Dendritic cell treated with granulocyte-macrophage colony-stimulating factor and Interleukin-4, amounts not matched to agents 40 ng/mL and 50 ng/mL, for 4 days (primary cell): ENCODE results near the gene BRD4.
A peak's percentile ranks its signal among the peaks of the same experiment; 100 is the strongest.
"Not testable (repeated sequence)": the region's sequence is repeated elsewhere in the genome, so short reads cannot be mapped to it uniquely, and the experiment has no call there.

Experiments
- H3K27ac Mint-ChIP-seq: one replicate; pipeline ENCODE4 v1.8.0; 2022; ENCODE audit warnings: mild to moderate bottlenecking, mixed read lengths
- H3K27me3 Mint-ChIP-seq: one replicate; pipeline ENCODE4 v1.8.0; 2022; ENCODE audit warnings: mild to moderate bottlenecking, mixed read lengths
- H3K36me3 Mint-ChIP-seq: one replicate; pipeline ENCODE4 v1.8.0; 2022; ENCODE audit warnings: low read depth, mixed read lengths
- H3K4me1 Mint-ChIP-seq: one replicate; pipeline ENCODE4 v1.8.0; 2022; ENCODE audit warnings: low read depth, mixed read lengths
- H3K4me3 Mint-ChIP-seq: one replicate; pipeline ENCODE4 v1.8.0; 2022; ENCODE audit warnings: mild to moderate bottlenecking, moderate library complexity, mixed read lengths
- H3K9me3 Mint-ChIP-seq: one replicate; pipeline ENCODE4 v1.8.0; 2022; ENCODE audit warnings: mixed read lengths
- intact Hi-C: fragments of 100-400 bp; cut with micrococcal nuclease; formaldehyde crosslinking; loops from one replicate; pipeline ENCODE4 v1.15.0; 2022

Gene BRD4

GRCh38 chr19:15341328-15341727 lies 9.0 kb upstream of the BRD4 start:
- H3K27ac Mint-ChIP-seq, H3K4me1 Mint-ChIP-seq: not testable (repeated sequence)

GRCh38 chr19:15340086-15340485 lies 7.7 kb upstream of the BRD4 start:
- Mint-ChIP-seq H3K27ac (no peak overlapping the region), H3K9me3 (no peaks in the 10 kb centered on the region), H3K36me3 (peaks cover 43% of the 10 kb centered on the region), H3K4me1 (no peaks in the 10 kb centered on the region), H3K27me3 (no peaks in the 10 kb centered on the region), H3K4me3 (no peak overlapping the region)
- intact Hi-C loops: no loop called here

More at GRCh38 chr19:15341328-15341727, 9.0 kb upstream of the BRD4 start:
- H3K4me3 Mint-ChIP-seq, intact Hi-C loops, H3K27me3 Mint-ChIP-seq, H3K9me3 Mint-ChIP-seq: not testable (repeated sequence)
- H3K36me3 Mint-ChIP-seq: peaks cover 48% of the 10 kb centered on the region

DNA sequence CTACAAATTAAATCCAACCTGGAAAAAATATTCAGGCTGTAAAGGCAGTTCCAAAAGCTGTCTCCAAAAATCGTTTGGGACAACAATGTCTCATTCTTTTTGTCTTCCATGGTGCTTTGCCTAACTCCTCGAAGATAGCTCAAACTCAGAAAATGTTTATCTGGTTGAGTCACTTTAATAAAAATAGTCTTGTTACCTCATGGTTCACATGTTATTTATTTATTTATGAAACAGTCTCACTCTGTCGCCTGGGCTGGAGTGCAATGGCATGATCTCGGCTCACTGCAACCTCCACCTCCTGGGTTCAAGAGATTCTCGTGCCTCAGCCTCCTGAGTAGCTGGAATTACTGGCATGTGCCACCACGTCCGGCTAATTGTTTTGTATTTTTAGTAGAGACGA lies 4.9 kb upstream of the BRD4 start:
- intact Hi-C loops: no loop called here
- Mint-ChIP-seq H3K27ac (no peak overlapping the region), H3K27me3 (no peaks in the 10 kb centered on the region), H3K4me3 (no peak overlapping the region), H3K4me1 (peaks cover 22% of the 10 kb centered on the region), H3K9me3 (no peaks in the 10 kb centered on the region), H3K36me3 (peaks cover 37% of the 10 kb centered on the region)

DNA sequence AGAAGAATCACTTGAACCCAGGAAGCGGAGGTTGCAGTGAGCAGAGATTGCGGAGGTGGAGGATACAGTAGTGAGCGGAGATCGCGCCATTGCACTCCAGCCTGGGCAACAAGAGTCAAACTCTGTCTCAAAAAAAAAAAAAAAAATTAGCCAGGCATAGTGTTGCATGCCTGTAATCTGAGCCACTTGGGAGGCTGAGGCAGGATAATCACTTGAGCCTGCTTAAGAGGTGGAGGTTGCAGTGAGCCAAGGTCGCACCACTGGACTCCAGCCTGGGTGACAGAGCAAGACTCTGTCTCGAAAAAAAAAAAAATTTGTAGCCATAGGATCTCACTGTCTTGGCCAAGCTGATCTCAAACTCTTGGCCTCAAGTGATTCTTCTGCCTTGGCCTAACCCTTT lies 3.7 kb upstream of the BRD4 start:
- intact Hi-C loops, H3K4me3 Mint-ChIP-seq: not testable (repeated sequence)

DNA sequence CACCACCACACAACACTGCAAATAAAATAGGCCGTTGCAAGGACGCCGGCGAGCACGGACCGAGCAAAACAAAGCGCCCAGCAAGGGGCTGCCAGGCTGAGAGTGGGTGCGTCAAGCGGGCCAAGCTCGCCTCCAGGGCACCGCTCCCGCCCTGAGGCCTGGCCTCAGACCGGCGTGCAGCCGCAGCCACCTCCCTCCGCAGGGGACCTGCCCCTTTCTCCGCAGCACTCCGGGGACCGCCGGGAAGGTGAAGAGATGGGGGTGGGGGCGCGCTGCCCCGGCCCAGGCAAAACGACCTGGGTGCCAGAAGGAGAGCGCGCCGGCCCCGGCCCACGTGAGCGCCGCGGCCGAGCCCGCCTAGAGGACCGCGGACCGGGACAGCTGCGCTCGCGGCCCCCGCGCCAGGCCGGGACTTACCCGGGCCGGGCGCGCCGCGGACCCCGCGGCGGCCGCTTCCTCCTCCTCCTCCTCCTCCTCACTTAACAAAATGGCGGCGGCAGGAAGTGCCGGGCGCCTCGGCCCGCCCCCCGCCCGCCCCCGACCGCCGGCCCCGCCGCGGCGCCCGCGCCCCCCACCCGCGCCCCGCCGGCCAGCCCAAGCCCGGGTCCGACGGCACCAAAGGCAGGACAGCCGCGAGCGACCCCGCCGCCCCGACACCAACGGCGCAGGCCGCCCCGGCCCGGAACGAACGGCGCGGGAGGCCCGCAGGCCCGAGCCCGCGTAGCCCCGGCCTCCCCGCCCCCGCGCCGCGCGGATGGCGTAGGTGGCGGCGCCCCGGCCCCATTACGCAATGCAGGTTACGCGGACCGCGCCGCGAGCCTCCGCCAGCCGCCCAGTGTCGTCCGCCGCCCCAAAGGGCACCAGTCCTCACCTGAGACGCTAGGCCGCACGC lies 674 bp downstream of the BRD4 start:
- H3K4me1 Mint-ChIP-seq: peaks cover 62% of the 10 kb centered on the region

More for the DNA sequence above, 3.7 kb upstream of the BRD4 start:
- not testable (repeated sequence) for H3K9me3 Mint-ChIP-seq, H3K27me3 Mint-ChIP-seq, H3K27ac Mint-ChIP-seq
- Mint-ChIP-seq H3K4me1 (peaks cover 25% of the 10 kb centered on the region), H3K36me3 (peaks cover 42% of the 10 kb centered on the region)

DNA sequence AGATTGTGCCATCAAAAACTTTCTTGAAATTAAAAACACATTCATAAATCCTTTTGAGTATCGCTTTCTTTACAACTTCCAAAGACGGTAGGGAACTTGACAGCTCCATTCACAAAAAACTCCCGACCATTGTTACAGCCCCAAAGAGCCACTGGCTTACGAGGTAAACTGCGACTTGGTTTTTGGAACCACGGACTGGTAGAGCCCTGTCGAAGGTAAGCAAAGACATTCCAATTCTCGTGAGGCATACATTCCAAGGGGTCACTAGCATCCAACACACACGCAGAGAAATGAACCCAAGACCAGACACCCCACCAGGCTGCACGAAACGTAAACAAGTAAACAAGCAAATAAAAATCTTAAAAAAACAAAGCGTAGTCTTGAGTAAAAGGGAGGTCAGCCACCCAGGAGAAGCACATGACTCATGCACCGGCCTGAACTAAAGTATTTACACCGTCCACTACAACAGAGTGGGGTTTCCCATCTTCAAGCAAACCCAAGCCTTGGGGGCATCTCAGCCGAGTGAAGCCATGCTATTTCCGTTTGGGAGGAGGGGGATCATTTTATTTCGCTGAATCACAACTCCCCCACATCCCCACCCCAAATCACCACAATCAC lies 1.4 kb downstream of the BRD4 start:
- no peaks in the 10 kb centered on the region for H3K27me3 Mint-ChIP-seq
- H3K9me3 Mint-ChIP-seq: no peaks in the 10 kb centered on the region
- intact Hi-C loops: loop anchor here (5.0 kb wide), 1 partner anchor 46 kb away; the partner anchor contains the start of gene AKAP8
- peak overlapping the region; percentile 87 for H3K4me3 Mint-ChIP-seq
- H3K27ac Mint-ChIP-seq: peak overlapping the region; percentile 86
- H3K4me1 Mint-ChIP-seq: peaks cover 70% of the 10 kb centered on the region
- peaks cover 34% of the 10 kb centered on the region for H3K36me3 Mint-ChIP-seq

More for the DNA sequence above, 674 bp downstream of the BRD4 start:
- intact Hi-C loops: loop anchor here (5.0 kb wide), 1 partner anchor 46 kb away; the partner anchor contains the start of gene AKAP8
- Mint-ChIP-seq H3K9me3 (no peaks in the 10 kb centered on the region), H3K27me3 (no peaks in the 10 kb centered on the region), H3K27ac (peak overlapping the region; percentile 91), H3K4me3 (peak overlapping the region; percentile 87), H3K36me3 (peaks cover 40% of the 10 kb centered on the region)

DNA sequence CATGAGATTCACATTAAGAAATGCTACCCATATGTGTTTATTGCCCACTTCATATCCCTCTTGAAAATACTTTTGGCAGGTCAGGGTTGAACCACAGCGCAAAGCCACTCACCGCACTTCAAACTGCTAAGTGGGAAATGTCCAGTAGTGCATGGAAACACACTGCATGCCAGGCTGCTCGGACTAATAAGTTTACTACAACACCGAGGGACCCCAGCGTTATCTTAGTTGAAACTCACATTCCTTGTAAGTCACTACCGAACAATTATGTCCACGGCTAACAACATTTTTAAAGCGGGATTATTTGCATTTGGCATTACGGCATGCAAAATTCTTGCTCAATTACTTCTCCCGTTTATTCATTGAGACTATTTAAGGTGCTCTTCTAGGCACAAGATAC lies 4.0 kb downstream of the BRD4 start:
- Mint-ChIP-seq H3K36me3 (peaks cover 29% of the 10 kb centered on the region), H3K27ac (no peak overlapping the region), H3K4me3 (no peak overlapping the region), H3K4me1 (peaks cover 82% of the 10 kb centered on the region), H3K27me3 (no peaks in the 10 kb centered on the region), H3K9me3 (no peaks in the 10 kb centered on the region)
- intact Hi-C loops: loop anchor here (10.0 kb wide), 1 partner anchor 54 kb away; no protein-coding TSS in a partner anchor

GRCh38 chr19:15324791-15325519 lies 7.4 kb downstream of the BRD4 start:
- Mint-ChIP-seq H3K27ac (peak overlapping the region; percentile 77), H3K4me3 (no peak overlapping the region), H3K9me3 (no peaks in the 10 kb centered on the region), H3K27me3 (no peaks in the 10 kb centered on the region), H3K36me3 (peaks cover 14% of the 10 kb centered on the region), H3K4me1 (peaks cover 86% of the 10 kb centered on the region)
- intact Hi-C loops: loop anchor here (10.0 kb wide), 1 partner anchor 50 kb away; no protein-coding TSS in a partner anchor

- peaks cover 86% of the 10 kb centered on the region for H3K4me1 Mint-ChIP-seq
- H3K4me3 Mint-ChIP-seq: peak overlapping the region; percentile 1
- intact Hi-C loops: loop anchor here (10.0 kb wide), 1 partner anchor 49 kb away; no protein-coding TSS in a partner anchor
- no peaks in the 10 kb centered on the region for H3K27me3 Mint-ChIP-seq
- no peaks in the 10 kb centered on the region for H3K9me3 Mint-ChIP-seq
- H3K27ac Mint-ChIP-seq: peak overlapping the region; percentile 77
- H3K36me3 Mint-ChIP-seq: peaks cover 7% of the 10 kb centered on the region
Measured at GRCh38 chr19:15323496-15324235, 8.7 kb downstream of the BRD4 start.

DNA sequence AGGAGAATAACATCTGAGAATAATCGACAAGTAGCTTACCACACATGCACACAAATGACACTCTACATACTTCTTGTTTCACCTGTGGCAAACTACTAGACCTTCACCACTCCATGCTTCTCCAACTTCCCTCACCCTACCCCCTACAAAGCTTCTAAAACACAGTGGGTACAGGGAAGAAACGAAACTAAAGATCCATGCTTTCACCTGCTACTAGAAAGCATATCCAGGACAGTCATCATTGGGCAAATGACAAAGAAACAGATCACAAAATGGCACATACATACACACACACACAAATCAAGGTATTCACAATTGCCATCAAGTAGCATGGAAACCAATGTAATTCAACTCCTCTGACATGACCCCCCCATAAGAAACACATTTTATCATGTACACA lies 10.6 kb downstream of the BRD4 start:
- Mint-ChIP-seq H3K9me3 (no peaks in the 10 kb centered on the region), H3K27ac (no peak overlapping the region), H3K36me3 (peaks cover 6% of the 10 kb centered on the region), H3K4me1 (peaks cover 92% of the 10 kb centered on the region), H3K4me3 (no peak overlapping the region), H3K27me3 (no peaks in the 10 kb centered on the region)
- intact Hi-C loops: loop anchor here (10.0 kb wide), 1 partner anchor 47 kb away; no protein-coding TSS in a partner anchor

GRCh38 chr19:15320116-15320515 lies 12.2 kb downstream of the BRD4 start:
- H3K36me3 Mint-ChIP-seq: peaks cover 9% of the 10 kb centered on the region
- no peaks in the 10 kb centered on the region for H3K9me3 Mint-ChIP-seq
- H3K27ac Mint-ChIP-seq: peak overlapping the region; percentile 21
- H3K4me1 Mint-ChIP-seq: peaks cover 89% of the 10 kb centered on the region
- intact Hi-C loops: loop anchor here (10.0 kb wide), 1 partner anchor 45 kb away; no protein-coding TSS in a partner anchor
- no peaks in the 10 kb centered on the region for H3K27me3 Mint-ChIP-seq
- no peak overlapping the region for H3K4me3 Mint-ChIP-seq

GRCh38 chr19:15318241-15318691 lies 14.1 kb downstream of the BRD4 start:
- peaks cover 16% of the 10 kb centered on the region for H3K36me3 Mint-ChIP-seq
- H3K4me1 Mint-ChIP-seq: peaks cover 88% of the 10 kb centered on the region
- no peaks in the 10 kb centered on the region for H3K27me3 Mint-ChIP-seq
- intact Hi-C loops: no loop called here
- peak overlapping the region; percentile 34 for H3K27ac Mint-ChIP-seq
- no peaks in the 10 kb centered on the region for H3K9me3 Mint-ChIP-seq
- no peak overlapping the region for H3K4me3 Mint-ChIP-seq
